SK-N-SH (cell line): ENCODE measurements around the gene ZC3H8. TPM values are rescaled to one million over a fixed set of nuclear protein-coding genes. Genes with fewer than 3 reads are reported as not detected.

Experiments used
- CTCF ChIA-PET: fragments of 300-600, 350-600 bp; formaldehyde crosslinking; extraction: SDS; loops from one replicate; lab custom pipeline; 2021; lab: Yijun Ruan, JAX
- POLR2A ChIA-PET: fragments of 350-600 bp; sonication (Branson Sonifier 250); formaldehyde crosslinking; extraction: SDS; loops from one replicate; lab custom pipeline; 2020; ENCODE audit warnings: antibody characterized with exemption, inconsistent platforms; lab: Yijun Ruan, JAX
- DNase-seq: peaks from one replicate; pipeline ENCODE4 v3.0.0; 2012
- H2AFZ ChIP-seq: fragments of 200-600 bp; sonication (generic); 2 replicates; pipeline ENCODE4 v1.8.1; 2016; ENCODE audit warnings: antibody characterized with exemption, mild to moderate bottlenecking, low read depth
- H3F3A ChIP-seq: fragments of 200-600 bp; sonication (generic); replicated peaks from 2 replicates; pipeline ENCODE3; 2016; ENCODE audit warnings: antibody characterized with exemption, mild to moderate bottlenecking; ENCODE audit not compliant: insufficient read depth
- H3K27ac ChIP-seq, 2 experiments: fragments of 200-500 bp in 1 of 2; fragments of 200-600 bp in 1 of 2; sonication (Bioruptor generic) in 1 of 2; sonication (generic), shearing (Covaris generic) in 1 of 2; 2 replicates each; pipeline versions ENCODE4 v1.5.1 to v1.6.1; 2014 to 2016; ENCODE audit warnings: low read depth in 2 of 2, inconsistent platforms in 1 of 2, low read length in 1 of 2, mild to moderate bottlenecking in 1 of 2, mixed read lengths in 1 of 2
- H3K27me3 ChIP-seq: fragments of 200-600 bp; sonication (generic), shearing (Covaris generic); 2 replicates; pipeline ENCODE4 v1.6.1; 2016; ENCODE audit warnings: mixed run types; ENCODE audit not compliant: insufficient read depth
- H3K36me3 ChIP-seq, 2 experiments: fragments of 200-500 bp in 1 of 2; fragments of 200-600 bp in 1 of 2; sonication (Bioruptor generic) in 1 of 2; sonication (generic) in 1 of 2; replicated peaks in 1 of 2; 2 replicates each; pipeline versions ENCODE3 to v1.5.1; 2014 to 2016; ENCODE audit warnings: low read length in 1 of 2, mild to moderate bottlenecking in 1 of 2; ENCODE audit not compliant: insufficient read depth in 2 of 2, control insufficient read depth in 1 of 2
- H3K4me1 ChIP-seq, 2 experiments: fragments of 200-500 bp in 1 of 2; fragments of 200-600 bp in 1 of 2; sonication (Bioruptor generic) in 1 of 2; sonication (generic), shearing (Covaris generic) in 1 of 2; 2 replicates each; pipeline versions ENCODE4 v1.5.1 to v1.6.1; 2014 to 2016; ENCODE audit warnings: low read depth in 1 of 2, low read length in 1 of 2, mixed run types in 1 of 2; ENCODE audit not compliant: insufficient read depth in 2 of 2, control insufficient read depth in 1 of 2
- H3K4me2 ChIP-seq: fragments of 200-600 bp; sonication (generic), shearing (Covaris generic); 2 replicates; pipeline ENCODE4 v1.6.1; 2017; ENCODE audit warnings: mixed run types
- H3K4me3 ChIP-seq, 2 experiments: fragments of 200-500 bp in 1 of 2; fragments of 200-600 bp in 1 of 2; sonication (Bioruptor generic) in 1 of 2; sonication (generic), shearing (Covaris generic) in 1 of 2; 2 replicates each; pipeline versions ENCODE4 v1.5.1 to v1.8.1; 2014 to 2016; ENCODE audit warnings: low read depth in 2 of 2, inconsistent platforms in 1 of 2, low read length in 1 of 2, mild to moderate bottlenecking in 1 of 2, mixed read lengths in 1 of 2, moderate library complexity in 1 of 2
- H3K79me2 ChIP-seq: fragments of 200-600 bp; sonication (generic); 2 replicates; pipeline ENCODE4 v1.8.1; 2017; ENCODE audit warnings: mild to moderate bottlenecking; ENCODE audit not compliant: insufficient read depth
- H3K9ac ChIP-seq: fragments of 200-600 bp; sonication (generic); 2 replicates; pipeline ENCODE4 v1.6.1; 2017; ENCODE audit warnings: mixed run types
- H3K9me2 ChIP-seq: fragments of 200-600 bp; sonication (generic); 2 replicates; pipeline ENCODE4 v1.6.1; 2017; ENCODE audit warnings: mixed run types
- H3K9me3 ChIP-seq: fragments of 200-600 bp; sonication (generic); 2 replicates; pipeline ENCODE4 v1.6.1; 2017; ENCODE audit warnings: mixed run types, mild to moderate bottlenecking, moderate library complexity
- H4K20me1 ChIP-seq: fragments of 200-600 bp; sonication (generic); 2 replicates; pipeline ENCODE4 v1.6.1; 2017; ENCODE audit warnings: mild to moderate bottlenecking, mixed run types; ENCODE audit not compliant: insufficient read depth
- FOSL2 ChIP-seq: IDR thresholded peaks from 2 replicates; pipeline ENCODE4 v1.4.0; 2012; ENCODE audit warnings: low read depth, mild to moderate bottlenecking, moderate library complexity, borderline replicate concordance
- FOXJ3 ChIP-seq: sonication (generic); formaldehyde crosslinking; IDR thresholded peaks from 2 replicates; pipeline ENCODE4 v1.5.1; 2020; ENCODE audit warnings: mild to moderate bottlenecking, missing genetic modification reagents
- FOXM1 ChIP-seq: IDR thresholded peaks from 2 replicates; pipeline ENCODE4 v1.4.0; 2012; ENCODE audit warnings: low read depth, mild to moderate bottlenecking
- GATA2 ChIP-seq: sonication (generic); formaldehyde crosslinking; IDR thresholded peaks from 2 replicates; pipeline ENCODE4 v1.5.0; 2020; ENCODE audit warnings: mild to moderate bottlenecking, missing genetic modification reagents
- MEF2A ChIP-seq: IDR thresholded peaks from 2 replicates; pipeline ENCODE4 v1.4.0; 2012; ENCODE audit warnings: low read depth, borderline replicate concordance
- NRF1 ChIP-seq: IDR thresholded peaks from 2 replicates; pipeline ENCODE4 v1.6.1; 2012; ENCODE audit warnings: low read depth, mild to moderate bottlenecking, low read length
- PBX3 ChIP-seq: IDR thresholded peaks from 2 replicates; pipeline ENCODE4; 2012
- TCF12 ChIP-seq: IDR thresholded peaks from 2 replicates; pipeline ENCODE4 v1.4.0; 2012
- TEAD4 ChIP-seq: IDR thresholded peaks from 2 replicates; pipeline ENCODE4 v1.4.0; 2012; ENCODE audit warnings: mild to moderate bottlenecking, borderline replicate concordance; ENCODE audit not compliant: insufficient read depth
- WGBS: methylation state at CpG from one replicate; pipeline ENCODE4 v1.1.6; 2017; ENCODE audit warnings: low lambda C conversion rate; 5-methylcytosine and 5-hydroxymethylcytosine counted together
- polyA plus RNA-seq, 3 experiments: library from polyadenylated mRNA; depleted of rRNA; stranded (reverse); fragments of >200 nt; gene quantifications; 2 replicates each; pipeline ENCODE4 v1.2.3, GENCODE V29; 2012

The ZC3H8 gene
- polyA plus RNA-seq, 1 of the 3 experiments (the other 2 are of a cell fraction) = 3.3 TPM

- no peak for TF ChIP-seq MEF2A
- no peak for TF ChIP-seq GATA2 (CRISPR knock-in tag)
- no peak for TF ChIP-seq TEAD4
- no peak for TF ChIP-seq TCF12
Measured at GRCh38 chr2:112185131-112185530, 69.7 kb downstream of the ZC3H8 start (continued).

GRCh38 chr2:112184121-112184520, 70.7 kb downstream of the ZC3H8 start:
- Histone ChIP-seq H4K20me1 (no peaks in the 10 kb centered on the region), H2AFZ (no peak overlapping the region), H3K4me3 (no peak overlapping the region), H3K4me1 (no peaks in the 10 kb centered on the region), H3K79me2 (no peaks in the 10 kb centered on the region), H3K9ac (no peak overlapping the region), H3K4me2 (no peak overlapping the region)
- WGBS = 92% methylated on average over 6 of the region's 8 CpGs
- TF ChIP-seq FOSL2 = no peak
- TF ChIP-seq, all 33 proteins: peak for 0
- H3K27ac ChIP-seq = no peak overlapping the region
- H3K9me2 ChIP-seq = no peaks in the 10 kb centered on the region
- H3K27me3 ChIP-seq = no peaks in the 10 kb centered on the region
- ChIA-PET CTCF (interaction anchor here (0.9 kb wide), 1 partner anchor 32 kb away, joined by 3 read pairs; no protein-coding TSS in a partner anchor), POLR2A (no interaction called here)
- H3F3A ChIP-seq = no peaks in the 10 kb centered on the region
- no peaks in the 10 kb centered on the region for H3K36me3 ChIP-seq
- no peak for DNase-seq
- H3K9me3 ChIP-seq = no peaks in the 10 kb centered on the region

- Histone ChIP-seq H3K4me3 (no peak overlapping the region), H3K9me3 (no peaks in the 10 kb centered on the region), H3K4me1 (no peaks in the 10 kb centered on the region), H3K36me3 (no peaks in the 10 kb centered on the region), H4K20me1 (no peaks in the 10 kb centered on the region), H3K27me3 (no peaks in the 10 kb centered on the region), H3K9me2 (no peaks in the 10 kb centered on the region), H3F3A (no peaks in the 10 kb centered on the region), H3K9ac (no peak overlapping the region), H3K27ac (no peak overlapping the region), H3K79me2 (no peaks in the 10 kb centered on the region), H2AFZ (no peak overlapping the region), H3K4me2 (no peak overlapping the region)
- TF ChIP-seq FOXM1 (no peak), TEAD4 (no peak), PBX3 (no peak), NRF1 (no peak), TCF12 (no peak), FOXJ3 (CRISPR knock-in tag) (no peak), MEF2A (no peak), FOSL2 (no peak)
- DNase-seq = no peak
- CTCF ChIA-PET = interaction anchor here (0.9 kb wide), 1 partner anchor 33 kb away, joined by 3 read pairs; no protein-coding TSS in a partner anchor
- WGBS = 76% methylated on average over 7 of the region's 8 CpGs
- POLR2A ChIA-PET = no interaction called here
Measured at GRCh38 chr2:112183327-112184025, 71.4 kb downstream of the ZC3H8 start.
